ENCODE results near the gene GRB2. TPM values are rescaled to one million over a fixed set of nuclear protein-coding genes. Genes with fewer than 3 reads are reported as not detected.
A peak's percentile ranks its signal among the peaks of the same experiment; 100 is the strongest.

GRB2 gene
- total and polyA plus RNA-seq, 7 experiments from 2014 or later = 112 to 167 (median 145) TPM

- Histone ChIP-seq H3K4me1 (ENCODE audit: control insufficient read depth in 2 of 2, insufficient read depth in 2 of 2, low read length in 2 of 2) (peaks cover 0 to 15% of the 10 kb centered on the region in 2 donors), H3K27me3 (ENCODE audit: control insufficient read depth in 2 of 2, insufficient read depth in 2 of 2, low read length in 2 of 2) (no peaks in the 10 kb centered on the region), H3K4me3 (ENCODE audit: low read length) (no peak overlapping the region), H3K36me3 (ENCODE audit: control insufficient read depth in 2 of 3, insufficient read depth in 3 of 3, low read length in 3 of 3) (no peaks in the 10 kb centered on the region), H3K27ac (ENCODE audit: low read depth, low read length) (no peak overlapping the region), H3K9me3 (ENCODE audit: control insufficient read depth in 2 of 3, low read length in 3 of 3) (no peaks in the 10 kb centered on the region)
- DNase-seq = no peak
- ChIA-PET POLR2A (no interaction called here), CTCF (interaction anchor here (0.6 kb wide), 1 partner anchor 49 kb away, joined by 4 read pairs; no protein-coding TSS in a partner anchor)
- peaks cover 0 to 39% (median 4%) of the 10 kb centered on the region in 5 donors for H3K27me3 Mint-ChIP-seq
- H3K27ac Mint-ChIP-seq = no peak overlapping the region
- H3K4me1 Mint-ChIP-seq = peaks cover 0 to 14% (median 5%) of the 10 kb centered on the region in 7 donors
- H3K9me3 Mint-ChIP-seq = no peaks in the 10 kb centered on the region
- H3K36me3 Mint-ChIP-seq = no peaks in the 10 kb centered on the region
- no peak overlapping the region for H3K4me3 Mint-ChIP-seq
- intact Hi-C loops (cut with micrococcal nuclease) = no loop called here
- ATAC-seq = no peak
Measured at GRCh38 chr17:75433218-75433783, 27.8 kb upstream of the GRB2 start.

- H3K36me3 Mint-ChIP-seq = no peaks in the 10 kb centered on the region
- Histone ChIP-seq H3K36me3 (ENCODE audit: control insufficient read depth in 2 of 3, insufficient read depth in 3 of 3, low read length in 3 of 3) (no peaks in the 10 kb centered on the region), H3K4me1 (ENCODE audit: control insufficient read depth in 2 of 2, insufficient read depth in 2 of 2, low read length in 2 of 2) (peaks cover 0 to 6% of the 10 kb centered on the region in 2 donors), H3K9me3 (ENCODE audit: control insufficient read depth in 2 of 3, low read length in 3 of 3) (no peaks in the 10 kb centered on the region), H3K27ac (ENCODE audit: low read depth, low read length) (no peak overlapping the region), H3K4me3 (ENCODE audit: low read length) (no peak overlapping the region), H3K27me3 (ENCODE audit: control insufficient read depth in 2 of 2, insufficient read depth in 2 of 2, low read length in 2 of 2) (no peaks in the 10 kb centered on the region)
- no peaks in the 10 kb centered on the region for H3K9me3 Mint-ChIP-seq
- peaks cover 6 to 17% (median 9%) of the 10 kb centered on the region in 7 donors for H3K4me1 Mint-ChIP-seq
- no peak for DNase-seq
- intact Hi-C loops (cut with micrococcal nuclease) = no loop called here
- ChIA-PET POLR2A (interaction anchor here (0.6 to 0.9 kb wide), 3 partner anchors 251 to 1228 kb away, joined by 3 read pairs; no protein-coding TSS in a partner anchor), CTCF (interaction anchor here (0.9 to 2.0 kb wide), 2 partner anchors 8 to 57 kb away, joined by 4 to 5 read pairs; no protein-coding TSS in a partner anchor)
- no peak overlapping the region for H3K27ac Mint-ChIP-seq
- peaks cover 0 to 38% (median 4%) of the 10 kb centered on the region in 5 donors for H3K27me3 Mint-ChIP-seq
- no peak overlapping the region for H3K4me3 Mint-ChIP-seq
- no peak for ATAC-seq
Measured at GRCh38 chr17:75430159-75430974, 24.9 kb upstream of the GRB2 start.

- intact Hi-C loops (cut with micrococcal nuclease) = no loop called here
- ChIA-PET CTCF (interaction anchor here (0.5 to 2.0 kb wide), 7 partner anchors 10 to 325 kb away, joined by 3 to 4 read pairs (median 3); no protein-coding TSS in a partner anchor), POLR2A (interaction anchor here (0.6 kb wide), 2 partner anchors 60 to 319 kb away, joined by 3 to 4 read pairs; no protein-coding TSS in a partner anchor)
- Histone ChIP-seq H3K27ac (ENCODE audit: low read depth, low read length) (no peak overlapping the region), H3K36me3 (ENCODE audit: control insufficient read depth in 2 of 3, insufficient read depth in 3 of 3, low read length in 3 of 3) (no peaks in the 10 kb centered on the region), H3K4me3 (ENCODE audit: low read length) (no peak overlapping the region), H3K4me1 (ENCODE audit: control insufficient read depth in 2 of 2, insufficient read depth in 2 of 2, low read length in 2 of 2) (no peaks in the 10 kb centered on the region), H3K9me3 (ENCODE audit: control insufficient read depth in 2 of 3, low read length in 3 of 3) (no peaks in the 10 kb centered on the region), H3K27me3 (ENCODE audit: control insufficient read depth in 2 of 2, insufficient read depth in 2 of 2, low read length in 2 of 2) (no peaks in the 10 kb centered on the region)
- ATAC-seq (peak; percentile 54), DNase-seq (no peak)
- no peak overlapping the region for H3K4me3 Mint-ChIP-seq
- H3K36me3 Mint-ChIP-seq = no peaks in the 10 kb centered on the region
- H3K27me3 Mint-ChIP-seq = peaks cover 0 to 27% (median 4%) of the 10 kb centered on the region in 5 donors
- H3K9me3 Mint-ChIP-seq = no peaks in the 10 kb centered on the region
- peaks cover 4 to 12% (median 9%) of the 10 kb centered on the region in 7 donors for H3K4me1 Mint-ChIP-seq
- no peak overlapping the region for H3K27ac Mint-ChIP-seq
Measured at GRCh38 chr17:75428543-75429469, 23.3 kb upstream of the GRB2 start.

- POLR2A ChIA-PET = interaction anchor here (1.0 kb wide), 1 partner anchor 357 kb away, joined by 7 read pairs; no protein-coding TSS in a partner anchor
- H3K27ac ChIP-seq (ENCODE audit: low read depth, low read length) = no peak overlapping the region
- H3K27ac Mint-ChIP-seq = no peak overlapping the region
Measured at GRCh38 chr17:75418531-75418930, 13.1 kb upstream of the GRB2 start.

GRCh38 chr17:75417054-75417580 is 11.6 kb upstream of the GRB2 start:
- CTCF ChIA-PET = interaction anchor here (0.9 kb wide), 1 partner anchor 94 kb away, joined by 8 read pairs; no protein-coding TSS in a partner anchor
- intact Hi-C loops (cut with micrococcal nuclease) = no loop called here
- H3K27ac ChIP-seq (ENCODE audit: low read depth, low read length) = no peak overlapping the region
- no peak overlapping the region for H3K27ac Mint-ChIP-seq
- H3K27me3 ChIP-seq (ENCODE audit: control insufficient read depth in 2 of 2, insufficient read depth in 2 of 2, low read length in 2 of 2) = no peaks in the 10 kb centered on the region
- H3K4me3 ChIP-seq (ENCODE audit: low read length) = no peak overlapping the region
- no peaks in the 10 kb centered on the region for H3K36me3 ChIP-seq (ENCODE audit: control insufficient read depth in 2 of 3, insufficient read depth in 3 of 3, low read length in 3 of 3)
- peaks cover 4 to 16% (median 9%) of the 10 kb centered on the region in 7 donors for H3K4me1 Mint-ChIP-seq
- peaks cover 0 to 38% (median 5%) of the 10 kb centered on the region in 5 donors for H3K27me3 Mint-ChIP-seq
- no peaks in the 10 kb centered on the region for H3K9me3 ChIP-seq (ENCODE audit: control insufficient read depth in 2 of 3, low read length in 3 of 3)
- no peak overlapping the region for H3K4me3 Mint-ChIP-seq
- ATAC-seq (no peak), DNase-seq (no peak)
- POLR2A ChIA-PET = no interaction called here
- H3K9me3 Mint-ChIP-seq = peaks cover 0 to 4% (median 0%) of the 10 kb centered on the region in 11 donors
- H3K36me3 Mint-ChIP-seq = no peaks in the 10 kb centered on the region
- H3K4me1 ChIP-seq (ENCODE audit: control insufficient read depth in 2 of 2, insufficient read depth in 2 of 2, low read length in 2 of 2) = peaks cover 3 to 4% of the 10 kb centered on the region in 2 donors

More at GRCh38 chr17:75418531-75418930, 13.1 kb upstream of the GRB2 start:
- Mint-ChIP-seq H3K4me3 (no peak overlapping the region), H3K4me1 (peaks cover 0 to 4% (median 0%) of the 10 kb centered on the region in 7 donors), H3K9me3 (peaks cover 0 to 4% (median 0%) of the 10 kb centered on the region in 11 donors), H3K27me3 (peaks cover 0 to 33% (median 5%) of the 10 kb centered on the region in 5 donors), H3K36me3 (no peaks in the 10 kb centered on the region)
- Histone ChIP-seq H3K27me3 (ENCODE audit: control insufficient read depth in 2 of 2, insufficient read depth in 2 of 2, low read length in 2 of 2) (no peaks in the 10 kb centered on the region), H3K4me3 (ENCODE audit: low read length) (no peak overlapping the region), H3K9me3 (ENCODE audit: control insufficient read depth in 2 of 3, low read length in 3 of 3) (no peaks in the 10 kb centered on the region), H3K36me3 (ENCODE audit: control insufficient read depth in 2 of 3, insufficient read depth in 3 of 3, low read length in 3 of 3) (no peaks in the 10 kb centered on the region), H3K4me1 (ENCODE audit: control insufficient read depth in 2 of 2, insufficient read depth in 2 of 2, low read length in 2 of 2) (no peaks in the 10 kb centered on the region)
- intact Hi-C loops (cut with micrococcal nuclease) = no loop called here
- CTCF ChIA-PET = interaction anchor here (0.6 to 0.7 kb wide), 2 partner anchors 10 to 25 kb away, joined by 3 to 4 read pairs; no protein-coding TSS in a partner anchor
- DNase-seq (no peak), ATAC-seq (no peak)

Data from naive thymus-derived CD4-positive, alpha-beta T cell (primary cell).